IMR-90 (cell line): ENCODE data around the gene CDK5R1. TPM values are rescaled to one million over a fixed set of nuclear protein-coding genes. Genes with fewer than 3 reads are reported as not detected.

Experiments used
- ATAC-seq: fragments of 200-7000 bp; cut with Tn5 transposase; 2 replicates; pipeline ENCODE4 v1.9.1; 2020; ENCODE audit warnings: low read depth, mild to moderate bottlenecking, moderate library complexity
- BruUV-seq: library from RNA; stranded (reverse); fragments of 400-500 nt; replicated peaks from 2 replicates; lab custom pipeline; 2021; lab: Mats Ljungman, UMichigan
- CTCF ChIA-PET: fragments of 300-600 bp; formaldehyde crosslinking; extraction: SDS; loops from one replicate; lab custom pipeline; 2021; ENCODE audit warnings: antibody characterized with exemption; lab: Yijun Ruan, JAX
- POLR2A ChIA-PET: fragments of 300-600 bp; sonication (Branson Sonifier 250); formaldehyde crosslinking; loops from one replicate; lab custom pipeline; 2022; ENCODE audit warnings: antibody characterized with exemption; ENCODE audit not compliant: unreplicated experiment; lab: Charles Lee
- DNase-seq: peaks from one replicate; pipeline ENCODE4 v3.0.0; 2013
- H2AFZ ChIP-seq: replicated peaks from 2 replicates; pipeline ENCODE3; 2013; ENCODE audit warnings: low read length, mild to moderate bottlenecking; ENCODE audit not compliant: poor library complexity
- H2AK5ac ChIP-seq: 2 replicates; pipeline ENCODE4 v1.6.1; 2013; ENCODE audit warnings: low read depth, low read length, inconsistent platforms
- H2AK9ac ChIP-seq: replicated peaks from 2 replicates; pipeline ENCODE3; 2013; ENCODE audit warnings: mild to moderate bottlenecking, low read depth, low read length, moderate library complexity; ENCODE audit not compliant: poor library complexity
- H2BK120ac ChIP-seq: 2 replicates; pipeline ENCODE4 v1.6.1; 2013; ENCODE audit warnings: low read depth, low read length, inconsistent platforms
- H2BK15ac ChIP-seq: 3 replicates; pipeline ENCODE4 v1.6.1; 2013; ENCODE audit warnings: low read depth, low read length, inconsistent platforms
- H2BK20ac ChIP-seq: 2 replicates; pipeline ENCODE4 v1.6.1; 2013; ENCODE audit warnings: low read depth, mild to moderate bottlenecking, inconsistent platforms, low read length, moderate library complexity
- H2BK5ac ChIP-seq: 2 replicates; pipeline ENCODE4 v1.6.1; 2013; ENCODE audit warnings: mild to moderate bottlenecking, low read depth, low read length, inconsistent platforms; ENCODE audit not compliant: poor library complexity, severe bottlenecking
- H3K14ac ChIP-seq: replicated peaks from 2 replicates; pipeline ENCODE4 v1.6.1; 2013; ENCODE audit warnings: low read depth, low read length, inconsistent platforms
- H3K18ac ChIP-seq: 2 replicates; pipeline ENCODE4 v1.6.1; 2013; ENCODE audit warnings: low read depth, low read length, control low read depth
- H3K23ac ChIP-seq: 2 replicates; pipeline ENCODE4 v1.6.1; 2013; ENCODE audit warnings: low read depth, low read length, inconsistent platforms
- H3K27ac ChIP-seq: 2 replicates; pipeline ENCODE4 v1.5.1; 2013; ENCODE audit warnings: mild to moderate bottlenecking, control low read depth, low read length; ENCODE audit not compliant: insufficient read depth
- H3K27me3 ChIP-seq: 2 replicates; pipeline ENCODE4 v1.6.1; 2013; ENCODE audit warnings: low read length; ENCODE audit not compliant: control insufficient read depth, insufficient read depth
- H3K36me3 ChIP-seq: 2 replicates; pipeline ENCODE4 v1.6.1; 2013; ENCODE audit warnings: low read length, mixed read lengths; ENCODE audit not compliant: control insufficient read depth, insufficient read depth
- H3K4ac ChIP-seq: 2 replicates; pipeline ENCODE4 v1.6.1; 2013; ENCODE audit warnings: low read depth, low read length, inconsistent platforms
- H3K4me1 ChIP-seq: 2 replicates; pipeline ENCODE4 v1.6.1; 2013; ENCODE audit warnings: low read length, mixed read lengths; ENCODE audit not compliant: control insufficient read depth, insufficient read depth
- H3K4me2 ChIP-seq: 2 replicates; pipeline ENCODE4 v1.6.1; 2013; ENCODE audit warnings: low read depth, mild to moderate bottlenecking, control low read depth, low read length, moderate library complexity
- H3K4me3 ChIP-seq: 2 replicates; pipeline ENCODE4 v1.5.1; 2013; ENCODE audit warnings: low read depth, mild to moderate bottlenecking, control low read depth, low read length, moderate library complexity; ENCODE audit not compliant: insufficient read depth
- H3K56ac ChIP-seq: 2 replicates; pipeline ENCODE4 v1.6.1; 2013; ENCODE audit warnings: low read length, inconsistent platforms; ENCODE audit not compliant: insufficient read depth; ENCODE audit errors: extremely low read depth
- H3K79me1 ChIP-seq, 2 experiments: 2 replicates each; pipeline ENCODE4 v1.6.1; 2013; ENCODE audit warnings: low read length in 2 of 2, inconsistent platforms in 1 of 2, low read depth in 1 of 2
- H3K9ac ChIP-seq: 2 replicates; pipeline ENCODE4 v1.6.1; 2013; ENCODE audit warnings: low read depth, low read length, control low read depth
- H3K9me1 ChIP-seq: 2 replicates; pipeline ENCODE4 v1.6.1; 2013; ENCODE audit warnings: low read length, inconsistent platforms; ENCODE audit not compliant: insufficient read depth
- H3K9me3 ChIP-seq: 2 replicates; pipeline ENCODE4 v1.6.1; 2013; ENCODE audit warnings: low read length; ENCODE audit not compliant: control insufficient read depth, insufficient read depth
- H4K20me1 ChIP-seq: 2 replicates; pipeline ENCODE4 v1.6.1; 2013; ENCODE audit warnings: low read length, inconsistent platforms; ENCODE audit not compliant: insufficient read depth
- H4K5ac ChIP-seq: 2 replicates; pipeline ENCODE4 v1.6.1; 2013; ENCODE audit warnings: mild to moderate bottlenecking, low read depth, low read length, control low read depth
- H4K8ac ChIP-seq, 2 experiments: 2 replicates each; pipeline ENCODE4 v1.6.1; 2013; ENCODE audit warnings: low read depth in 2 of 2, low read length in 2 of 2, control low read depth in 1 of 2, inconsistent platforms in 1 of 2
- H4K91ac ChIP-seq: 2 replicates; pipeline ENCODE4 v1.6.1; 2013; ENCODE audit warnings: low read depth, low read length, inconsistent platforms; ENCODE audit not compliant: insufficient read depth
- CHD1 ChIP-seq: IDR thresholded peaks from 2 replicates; pipeline ENCODE4 v1.6.1; 2012; ENCODE audit warnings: low read depth, low read length, improper control_type of control experiment
- FOS ChIP-seq: fragments of 150-350 bp; IDR thresholded peaks from 2 replicates; pipeline ENCODE4 v1.6.1; 2016; ENCODE audit warnings: low read depth, low read length
- MAZ ChIP-seq: IDR thresholded peaks from 2 replicates; pipeline ENCODE4 v1.6.1; 2012; ENCODE audit warnings: low read depth, mild to moderate bottlenecking, low read length, improper control_type of control experiment, moderate library complexity, borderline replicate concordance
- WGBS, 2 experiments: methylation state at CpG; one replicate each; pipeline versions ENCODE4 v1.1.5 to v1.1.7; 2013; ENCODE audit warnings: missing lambda C conversion rate in 2 of 2; ENCODE audit not compliant: insufficient read length in 1 of 2; ENCODE audit errors: extremely low coverage in 2 of 2; 5-methylcytosine and 5-hydroxymethylcytosine counted together
- dilution Hi-C: fragments of 300-500 bp; cut with HindIII; formaldehyde crosslinking; loops from one replicate; pipeline ENCODE4 v1.14.3; 2018; ENCODE audit warnings: low sequenced_read_pairs; ENCODE audit not compliant: unreplicated experiment
- in situ Hi-C: fragments of 300-500 bp; cut with MboI; formaldehyde crosslinking; loops from 3 replicates; pipeline ENCODE4 v1.14.3; 2019; ENCODE audit warnings: low sequenced_read_pairs, inconsistent platforms, mixed read lengths
- intact Hi-C: fragments of 100-400 bp; cut with micrococcal nuclease; formaldehyde crosslinking; loops from 2 replicates; pipeline ENCODE4 v1.10.0; 2022
- polyA plus RNA-seq, 3 experiments: library from polyadenylated mRNA; depleted of rRNA; stranded (reverse); fragments of >200 nt; gene quantifications; 2 replicates each; pipeline ENCODE4 v1.2.3, GENCODE V29; 2012; ENCODE audit warnings: low replicate concordance in 1 of 3
- total RNA-seq: library from RNA; depleted of rRNA; stranded (reverse); fragments of >200 nt; gene quantifications from 2 replicates; pipeline ENCODE4 v1.2.3, GENCODE V29; 2012

The CDK5R1 gene
- total and polyA plus RNA-seq, 2 of the 4 experiments (the other 2 are of a cell fraction): 0.36 to 0.74 TPM

DNA sequence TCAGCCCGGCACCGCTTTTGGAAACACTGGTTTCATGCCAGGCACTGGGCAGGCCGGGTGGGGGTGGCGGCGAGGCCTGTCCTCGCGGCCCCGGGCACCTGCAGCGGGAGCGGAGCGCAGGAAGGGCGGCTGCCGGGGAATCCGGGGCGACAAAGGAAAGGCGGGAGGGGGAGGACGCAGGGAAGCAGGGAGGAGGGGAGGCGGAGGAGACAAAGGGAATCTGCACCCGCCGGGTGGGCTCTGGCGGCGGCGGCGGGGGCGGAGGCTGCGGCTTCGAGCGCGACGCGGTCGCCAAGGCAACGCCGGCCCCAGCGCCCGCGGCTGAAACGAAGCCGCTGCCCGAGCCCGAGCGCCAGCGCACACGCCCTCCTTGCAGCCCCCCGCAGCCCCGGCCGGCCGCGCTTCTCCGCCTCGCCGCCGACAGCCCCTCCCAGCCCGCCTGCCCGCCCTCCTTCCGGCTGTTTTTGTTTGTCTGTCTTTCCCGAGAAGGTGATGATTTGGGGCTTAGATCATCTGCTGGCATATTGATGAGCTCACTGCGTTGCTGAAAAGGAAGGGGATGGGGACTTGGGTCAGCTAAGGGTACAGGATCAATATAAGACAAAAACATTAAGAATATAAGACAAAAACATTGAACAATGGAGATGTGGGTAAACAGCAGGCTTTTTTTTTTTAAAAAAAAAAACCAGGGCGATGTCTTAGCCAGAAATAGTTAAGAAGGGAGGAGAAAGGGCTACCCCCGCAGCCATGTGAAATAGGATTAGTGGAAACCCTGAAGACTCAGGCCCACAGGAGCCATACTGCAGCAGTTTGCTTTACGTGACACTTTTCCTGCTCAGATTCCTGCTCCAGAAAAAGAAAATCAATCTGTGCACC lies 32.7 kb downstream of the CDK5R1 start:
- Histone ChIP-seq H3K79me1 (no peaks in the 10 kb centered on the region), H3K27ac (no peak overlapping the region), H3K23ac (no peak overlapping the region), H3K36me3 (no peaks in the 10 kb centered on the region), H3K14ac (no peak overlapping the region), H3K4me2 (peak overlapping the region; percentile 89), H3K4me1 (no peaks in the 10 kb centered on the region; the same call in 1 of the 2 replicates), H4K20me1 (no peaks in the 10 kb centered on the region), H2AK9ac (no peak overlapping the region), H3K9me3 (no peaks in the 10 kb centered on the region), H3K27me3 (peaks cover 19% of the 10 kb centered on the region), H3K4me3 (peak overlapping the region; percentile 34), H2BK20ac (no peak overlapping the region), H4K5ac (no peak overlapping the region), H3K4ac (no peak overlapping the region), H2AFZ (peak overlapping the region; percentile 87), H2AK5ac (no peak overlapping the region), H2BK15ac (no peak overlapping the region), H3K56ac (no peak overlapping the region), H4K91ac (no peak overlapping the region), H3K9ac (no peak overlapping the region), H2BK120ac (no peak overlapping the region), H4K8ac (no peak overlapping the region; a peak in 1 of 4 replicates), H2BK5ac (no peak overlapping the region), H3K18ac (no peak overlapping the region), H3K9me1 (0 out of 2 replicates have a peak, but pooled peaks cover 2% of the 10 kb centered on the region)
- intact Hi-C loops (no loop called here), in situ Hi-C loops (no loop called here), dilution Hi-C loops (no loop called here)
- peak; percentile 69 for ATAC-seq
- ChIA-PET POLR2A (no interaction called here), CTCF (no interaction called here)
- no peak for DNase-seq
- WGBS, 2 experiments: 0% methylated on average over 1 of the region's 61 CpGs; no CpG with 5 or more reads in 1 of the 2 experiments
- TF ChIP-seq FOS (no peak), CHD1 (no peak), MAZ (no peak)
- BruUV-seq: no TSS peak
